ENCODE results near the gene DNAAF5.
"Not testable (repeated sequence)": the region's sequence is repeated elsewhere in the genome, so short reads cannot be mapped to it uniquely, and the experiment has no call there.

DNAAF5 gene

DNA sequence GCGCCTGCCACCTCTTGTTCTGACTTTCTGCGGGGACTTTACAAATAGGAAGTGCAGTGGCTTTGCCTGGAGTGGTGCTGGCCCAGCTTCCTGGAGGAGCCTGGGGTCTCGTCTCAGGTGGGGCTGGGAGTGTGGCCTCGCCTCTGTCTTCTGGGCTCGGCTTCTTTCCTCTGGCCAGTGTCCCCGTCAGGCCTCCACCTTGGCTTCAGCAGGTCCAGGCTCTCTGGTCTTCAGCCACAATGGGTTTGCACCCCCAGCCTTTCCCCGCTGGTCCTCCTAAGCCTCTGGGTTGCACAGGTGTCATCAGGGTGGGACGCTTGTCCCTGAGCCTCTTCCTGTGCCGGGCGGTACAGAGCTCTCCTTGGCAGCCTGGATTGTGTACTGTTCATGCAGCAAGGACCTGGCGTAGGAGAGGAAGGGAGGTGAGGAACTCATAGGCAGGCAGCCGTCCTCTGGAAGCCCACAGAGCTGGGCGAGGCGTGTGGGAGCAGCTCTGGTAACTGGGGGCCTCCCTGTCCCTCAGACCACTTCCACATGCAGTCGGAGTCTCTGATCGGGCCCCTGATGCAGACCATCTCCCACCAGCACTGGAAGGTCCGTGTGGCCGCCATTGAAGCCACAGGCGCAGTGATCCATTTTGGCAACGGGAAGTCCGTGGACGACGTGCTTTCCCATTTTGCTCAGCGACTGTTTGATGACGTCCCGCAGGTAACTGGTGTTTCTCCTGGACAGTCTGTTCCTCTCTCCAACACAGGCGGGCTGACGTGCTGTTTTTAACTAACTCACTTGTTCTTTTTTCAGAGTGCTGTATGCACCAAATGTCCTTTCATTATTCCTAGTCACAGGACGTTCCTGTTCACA is 2.9 kb downstream of the DNAAF5 start:
- no peak for DNase-seq (ENCODE audit: low read depth in 1 of 2, low spot score in 1 of 2)

GRCh38 chr7:730501-731439 is 4.3 kb downstream of the DNAAF5 start:
- DNase-seq (ENCODE audit: low read depth in 1 of 2, low spot score in 1 of 2), result no peak

- DNase-seq (ENCODE audit: low read depth in 1 of 2, low spot score in 1 of 2), result no peak
These were observed 5.1 kb downstream of the DNAAF5 start for GRCh38 chr7:731440-732085.

GRCh38 chr7:732094-732541 is 5.6 kb downstream of the DNAAF5 start:
- no peak for DNase-seq (ENCODE audit: low read depth in 1 of 2, low spot score in 1 of 2)

DNA sequence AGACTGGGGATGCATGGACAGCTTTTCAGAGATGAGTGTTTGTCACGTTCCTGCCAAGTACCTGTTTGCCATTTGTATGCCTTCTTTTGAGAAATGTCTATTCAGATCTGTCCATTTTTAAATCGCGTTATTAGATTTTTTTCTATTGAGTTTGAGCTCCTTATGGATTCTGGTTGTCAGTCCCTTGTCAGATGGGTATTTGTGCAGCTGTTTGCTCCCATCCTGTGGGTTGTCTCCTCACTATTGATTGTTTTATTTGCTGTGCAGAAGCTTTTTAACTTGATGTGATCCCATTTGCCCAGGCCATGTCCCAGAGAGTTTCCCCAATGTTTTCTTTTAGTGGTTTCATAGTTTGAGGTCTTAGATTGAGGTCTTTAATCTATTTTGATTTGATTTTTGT is 6.1 kb downstream of the DNAAF5 start:
- no peak for DNase-seq (ENCODE audit: low read depth in 1 of 2, low spot score in 1 of 2)

GRCh38 chr7:734214-734613 is 7.7 kb downstream of the DNAAF5 start:
- no peak for DNase-seq (ENCODE audit: low read depth in 1 of 2, low spot score in 1 of 2)

DNA sequence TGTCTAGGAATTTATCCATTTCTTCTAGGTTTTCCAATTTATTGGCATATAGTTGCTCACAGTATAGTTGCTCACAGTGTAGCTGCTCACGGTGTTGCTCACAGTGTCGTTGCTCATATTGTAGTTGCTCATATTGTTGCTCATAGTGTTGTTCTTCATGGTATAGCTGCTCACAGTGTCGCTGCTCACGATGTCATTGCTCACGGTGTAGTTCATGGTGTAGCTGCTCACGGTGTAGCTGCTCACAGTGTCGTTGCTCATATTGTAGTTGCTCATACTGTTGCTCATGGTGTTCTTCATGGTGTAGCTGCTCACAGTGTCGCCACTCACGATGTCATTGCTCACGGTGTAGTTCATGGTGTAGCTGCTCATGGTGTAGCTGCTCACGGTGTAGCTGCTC is 8.3 kb downstream of the DNAAF5 start:
- no peak for DNase-seq (ENCODE audit: low read depth in 1 of 2, low spot score in 1 of 2)

GRCh38 chr7:738241-738640 is 11.7 kb downstream of the DNAAF5 start:
- DNase-seq (ENCODE audit: low read depth in 1 of 2, low spot score in 1 of 2), result no peak

DNA sequence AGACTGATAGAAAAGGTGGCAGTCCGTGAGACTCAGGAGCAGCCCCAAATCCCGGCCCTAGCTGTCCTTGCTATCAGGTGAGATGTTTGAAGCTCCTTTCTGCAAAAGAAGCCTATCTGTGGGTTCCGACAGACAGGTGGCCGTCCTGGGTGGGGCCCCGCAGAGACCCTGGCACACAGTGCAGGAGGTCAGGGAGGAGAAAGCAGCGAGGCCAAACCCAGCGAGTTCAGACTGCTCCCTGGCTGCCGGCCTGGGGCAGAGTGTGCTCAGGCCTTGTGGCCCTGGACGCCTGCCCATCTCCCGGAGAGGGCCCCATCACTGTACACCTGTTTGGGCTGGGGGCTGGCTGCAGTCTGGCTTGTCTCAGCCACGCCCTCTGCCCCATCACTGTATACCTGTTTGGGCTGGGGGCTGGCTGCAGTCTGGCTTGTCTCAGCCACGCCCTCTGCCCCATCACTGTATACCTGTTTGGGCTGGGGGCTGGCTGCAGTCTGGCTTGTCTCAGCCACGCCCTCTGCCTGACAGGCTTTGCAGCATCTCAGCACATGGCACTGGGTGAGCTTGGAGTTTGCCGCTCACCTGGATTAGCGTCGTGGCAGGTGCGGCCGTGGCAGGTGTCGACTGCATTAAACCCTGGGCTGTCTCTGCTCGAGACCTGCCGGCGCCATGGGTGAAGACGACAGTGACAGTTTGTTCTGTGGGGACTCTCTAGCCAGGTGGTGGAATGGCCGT is 12.4 kb downstream of the DNAAF5 start:
- no peak for DNase-seq (ENCODE audit: low read depth in 1 of 2, low spot score in 1 of 2)

DNA sequence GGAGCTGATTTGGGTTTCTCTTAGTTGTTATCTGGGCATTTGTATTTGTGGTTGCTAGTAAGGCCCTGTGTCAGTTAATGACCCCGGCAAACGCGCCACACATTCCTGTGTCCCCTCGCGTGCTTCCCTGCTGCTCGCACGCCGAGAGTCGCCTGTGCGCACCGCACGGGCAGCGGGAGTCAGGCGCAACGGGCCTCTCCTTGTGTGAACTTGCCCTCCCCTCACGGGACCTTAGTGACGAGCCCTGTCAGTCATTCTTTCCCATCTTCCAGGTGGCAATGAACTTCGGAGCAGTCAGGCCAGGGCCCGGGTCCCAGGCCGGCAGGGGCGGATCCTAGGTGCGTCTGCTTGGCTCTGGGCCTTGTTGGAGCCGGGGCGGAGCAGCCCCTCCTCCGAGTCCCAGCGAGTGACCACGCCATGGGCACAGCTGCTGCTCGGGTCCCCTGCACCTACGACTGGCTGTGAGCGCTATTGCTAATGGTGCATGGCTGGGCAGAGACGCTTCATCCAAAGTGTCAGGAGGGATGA is 13.0 kb downstream of the DNAAF5 start:
- DNase-seq (ENCODE audit: low read depth in 1 of 2, low spot score in 1 of 2), result no peak

DNA sequence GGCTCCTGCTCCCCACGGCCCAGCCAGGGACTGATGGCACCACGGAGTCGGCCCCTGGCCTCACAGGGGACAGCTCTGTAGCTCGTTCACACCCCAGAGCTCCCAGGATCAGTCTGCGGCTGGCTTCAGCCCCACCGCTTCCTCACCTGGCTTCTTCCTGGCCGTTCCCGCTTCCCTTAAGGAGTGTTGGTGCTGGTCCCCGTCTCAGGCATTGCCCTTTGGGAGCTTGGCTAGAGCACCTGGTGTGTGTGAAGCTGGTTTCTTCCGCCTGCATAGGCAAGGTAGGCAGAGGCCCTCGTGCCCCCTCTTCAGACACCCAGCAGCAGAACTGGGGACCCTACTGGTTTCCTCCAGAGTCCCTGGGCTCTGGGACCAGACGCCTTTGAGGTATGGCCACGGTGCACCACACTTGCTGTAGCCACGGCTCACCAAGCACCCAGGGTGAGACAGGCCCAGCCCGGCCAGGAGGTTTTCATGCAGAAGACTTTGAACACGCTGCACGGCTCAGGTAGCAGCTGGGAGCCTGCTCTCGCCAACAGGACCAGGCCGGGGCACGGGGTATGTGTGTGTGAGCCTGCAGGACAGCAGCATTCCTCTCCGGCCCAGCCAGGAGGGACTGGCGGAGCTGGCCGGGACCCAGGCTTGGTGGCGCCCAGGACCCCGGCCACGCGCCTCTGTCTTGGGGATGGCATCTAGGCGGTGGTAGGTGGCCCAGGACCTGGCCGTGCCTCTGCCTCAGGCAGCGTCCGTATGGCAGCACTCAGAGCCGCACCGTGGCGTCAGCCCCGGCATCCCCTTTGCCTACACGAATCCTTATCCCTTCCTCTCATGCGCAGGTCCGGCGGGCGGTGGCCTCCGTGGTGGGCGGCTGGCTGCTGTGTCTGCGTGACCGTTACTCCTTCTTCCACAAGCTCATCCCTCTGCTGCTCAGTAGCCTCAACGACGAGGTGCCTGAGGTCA is 13.8 kb downstream of the DNAAF5 start:
- DNase-seq (ENCODE audit: low read depth in 1 of 2, low spot score in 1 of 2), result no peak

- DNase-seq (ENCODE audit: low read depth in 1 of 2, low spot score in 1 of 2), result no peak
These were observed 14.7 kb downstream of the DNAAF5 start for GRCh38 chr7:741191-741671.

- no peak for DNase-seq (ENCODE audit: low read depth in 1 of 2, low spot score in 1 of 2)
These were observed 15.4 kb downstream of the DNAAF5 start for GRCh38 chr7:741850-742249.

DNA sequence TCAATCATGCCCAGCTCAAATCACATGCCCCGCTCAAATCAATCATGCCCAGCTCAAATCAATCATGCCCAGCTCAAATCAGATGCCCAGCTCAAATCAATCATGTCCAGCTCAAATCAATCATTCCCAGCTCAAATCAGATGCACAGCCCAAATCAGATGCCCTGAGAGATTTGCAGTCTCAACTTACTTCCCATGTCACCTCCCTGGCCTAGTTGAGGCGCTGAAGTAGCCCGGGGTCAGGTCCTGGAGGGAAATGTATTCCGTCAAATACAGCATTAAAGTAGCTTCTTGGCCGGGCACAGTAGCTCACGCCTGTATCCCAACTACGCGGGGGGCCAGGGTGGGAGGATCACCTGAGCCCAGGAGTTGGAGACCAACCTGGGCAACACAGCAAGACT is 16.3 kb downstream of the DNAAF5 start:
- no peak for DNase-seq (ENCODE audit: low read depth in 1 of 2, low spot score in 1 of 2)

DNA sequence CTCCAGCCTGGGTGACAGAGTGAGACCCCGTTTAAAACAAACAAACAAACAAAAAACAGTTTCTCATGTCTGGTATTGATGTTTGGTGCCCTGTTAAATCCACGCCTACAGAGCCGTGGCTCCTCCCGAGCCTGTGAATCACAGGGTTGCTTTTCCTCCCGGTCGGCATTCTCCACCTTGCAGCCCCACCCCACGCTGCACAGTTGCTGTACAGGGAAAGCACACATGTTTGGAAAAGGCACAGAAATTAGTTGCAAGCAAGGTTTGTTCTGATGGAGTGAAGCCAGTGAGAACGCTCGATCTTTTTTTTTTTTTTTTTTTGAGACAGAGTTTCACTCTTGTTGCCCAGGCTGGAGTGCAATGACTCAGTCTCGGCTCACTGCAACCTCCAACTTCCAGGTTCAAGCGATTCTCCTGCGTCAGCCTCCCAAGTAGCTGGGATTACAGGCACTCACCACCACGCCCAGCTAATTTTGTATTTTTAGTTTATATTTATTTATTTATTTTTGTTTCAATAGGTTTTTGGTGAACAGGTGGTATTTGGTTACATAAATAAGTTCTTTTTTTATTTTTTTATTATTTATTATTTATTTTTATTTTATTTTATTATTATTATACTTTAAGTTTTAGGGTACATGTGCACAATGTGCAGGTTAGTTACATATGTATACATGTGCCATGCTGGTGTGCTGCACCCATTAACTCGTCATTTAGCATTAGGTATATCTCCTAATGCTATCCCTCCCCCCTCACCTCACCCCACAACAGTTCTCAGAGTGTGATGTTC is 17.0 kb downstream of the DNAAF5 start:
- DNase-seq (ENCODE audit: low read depth in 1 of 2, low spot score in 1 of 2), result not testable (repeated sequence)

DNA sequence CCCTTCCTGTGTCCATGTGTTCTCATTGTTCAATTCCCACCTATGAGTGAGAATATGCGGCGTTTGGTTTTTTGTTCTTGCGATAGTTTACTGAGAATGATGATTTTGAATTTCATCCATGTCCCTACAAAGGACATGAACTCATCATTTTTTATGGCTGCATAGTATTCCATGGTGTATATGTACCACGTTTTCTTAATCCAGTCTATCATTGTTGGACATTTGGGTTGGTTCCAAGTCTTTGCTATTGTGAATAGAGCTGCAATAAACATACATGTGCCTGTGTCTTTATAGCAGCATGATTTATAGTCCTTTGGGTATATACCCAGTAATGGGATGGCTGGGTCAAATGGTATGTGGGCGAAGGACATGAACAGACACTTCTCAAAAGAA is 17.6 kb downstream of the DNAAF5 start:
- not testable (repeated sequence) for DNase-seq (ENCODE audit: low read depth in 1 of 2, low spot score in 1 of 2)

- no peak for DNase-seq (ENCODE audit: low read depth in 1 of 2, low spot score in 1 of 2)
These were observed 18.4 kb downstream of the DNAAF5 start for GRCh38 chr7:744854-745430.
